Left renal pelvis (tissue), 4 donors: Measurements from ENCODE around the gene TMSB4X. TPM values are rescaled to one million over a fixed set of nuclear protein-coding genes. Genes with fewer than 3 reads are reported as not detected.
"Not testable (repeated sequence)": the region's sequence is repeated elsewhere in the genome, so short reads cannot be mapped to it uniquely, and the experiment has no call there.

Experiments
- DNase-seq, 4 donors: peaks; one replicate each; pipeline ENCODE4 v3.0.0-alpha.2; 2013; ENCODE audit warnings: low read depth in 4 of 4, low spot score in 3 of 4
- polyA plus RNA-seq, 4 donors: library from polyadenylated mRNA; unstranded; fragments of 120-200 nt; gene quantifications; one replicate each; pipeline ENCODE4 v1.2.1, GENCODE V29; 2013; ENCODE audit not compliant: insufficient read length in 4 of 4

Gene TMSB4X
- polyA plus RNA-seq, result 1,000 to 10,000 TPM; 2,879 to 3,446 (median 2,939) TPM

DNA sequence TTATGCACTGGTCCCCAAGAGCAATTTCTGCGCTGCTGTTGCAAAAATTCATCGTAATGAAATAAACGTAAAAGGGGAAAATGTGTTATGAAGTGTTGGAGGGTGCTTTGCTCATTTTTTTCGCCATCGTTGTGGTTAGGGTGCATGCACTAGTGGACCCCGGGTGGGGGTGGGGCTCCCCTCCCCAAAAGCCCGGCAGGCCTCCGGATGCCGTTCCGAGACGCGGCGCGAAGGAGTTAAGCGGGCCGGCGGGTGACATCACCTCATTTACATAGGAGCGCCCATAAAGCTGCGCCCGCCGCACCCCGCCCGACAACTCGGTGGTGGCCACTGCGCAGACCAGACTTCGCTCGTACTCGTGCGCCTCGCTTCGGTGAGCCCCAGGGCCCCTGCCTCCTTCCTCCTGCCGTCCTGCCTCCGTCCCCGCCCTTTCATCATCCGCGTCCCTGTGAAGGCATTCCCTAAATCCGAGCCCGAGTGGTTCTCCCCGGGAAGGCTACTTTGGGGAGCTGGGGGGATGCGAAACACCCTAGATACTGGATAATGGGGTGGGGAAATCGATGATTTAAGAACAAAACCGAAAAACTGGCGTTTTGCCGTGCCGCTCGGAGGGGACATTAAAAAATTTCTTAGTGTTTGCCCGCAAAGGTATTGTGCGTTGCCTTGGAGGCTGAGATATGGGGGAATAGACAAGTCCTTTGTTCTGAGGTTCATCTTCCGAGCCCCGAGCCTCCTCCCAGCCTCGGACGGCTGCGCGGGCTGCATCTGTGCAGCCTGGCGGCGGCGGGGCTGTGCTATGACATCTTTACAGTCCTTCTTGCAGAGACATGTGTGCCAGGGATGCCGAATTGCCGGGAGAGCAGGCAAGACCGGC, at the start of gene TMSB4X:
Gene TMSB4X (plus strand): TSS at position 315 of the 874 bp plus-strand sequence.
- DNase-seq, result peak in 1 of 4 donors; percentile 70

DNA sequence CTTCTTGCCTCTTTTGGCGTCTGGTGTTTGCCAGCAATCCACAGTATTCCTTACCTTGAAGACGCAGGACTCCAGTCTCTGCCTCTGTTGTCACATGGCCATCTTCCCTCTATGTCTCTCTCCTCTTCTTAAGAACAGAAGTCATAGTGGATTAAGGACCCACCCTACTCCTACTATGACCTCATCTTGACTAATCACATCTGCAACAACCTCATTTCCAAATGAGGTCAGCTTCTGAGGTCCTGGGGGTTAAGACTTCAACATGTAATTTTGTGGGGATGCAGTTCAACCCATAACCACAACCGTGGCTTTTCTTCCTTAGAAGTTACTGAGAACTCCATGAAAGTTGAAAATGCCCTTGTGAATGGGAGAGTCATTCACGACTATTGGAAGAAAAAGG, 45.2 kb upstream of the TMSB4X start:
- no peak for DNase-seq

DNA sequence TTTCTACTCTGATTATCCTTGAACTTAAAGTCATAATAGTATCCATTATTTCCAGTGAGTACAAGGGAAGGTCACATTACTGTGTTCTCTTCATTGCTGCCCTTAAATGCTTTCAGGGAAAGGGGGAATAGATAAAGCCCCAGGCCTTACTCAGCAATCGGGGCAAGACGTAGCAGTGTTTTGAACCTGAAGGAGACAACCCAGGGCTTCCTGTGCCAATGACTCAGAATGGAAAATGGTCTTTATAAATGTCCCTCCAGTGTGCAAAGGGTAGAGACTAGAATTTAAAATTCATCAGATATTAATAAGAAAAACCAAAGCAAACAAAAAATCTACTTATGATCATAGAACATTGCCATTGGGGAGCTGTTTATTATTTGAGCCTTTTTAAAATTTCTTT, 44.8 kb upstream of the TMSB4X start:
- DNase-seq, result no peak

DNA sequence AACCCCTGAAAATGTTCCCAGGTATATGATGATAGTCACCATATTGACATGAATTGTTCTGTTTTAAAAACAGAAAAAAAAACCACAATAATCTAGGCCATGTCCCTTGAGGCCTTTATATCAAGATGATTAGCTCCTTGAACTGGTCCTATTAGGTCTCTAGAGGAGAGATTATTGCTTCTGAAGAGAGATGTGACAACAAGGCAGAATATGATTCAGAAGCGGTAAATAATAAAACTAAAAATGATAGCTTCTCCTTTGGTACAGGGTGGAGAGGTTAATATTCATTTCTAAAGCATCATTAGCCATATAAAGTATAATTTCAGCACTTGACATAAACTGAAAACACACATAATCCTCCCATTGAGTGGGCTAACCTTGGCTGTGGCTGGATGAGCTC, 42.7 kb upstream of the TMSB4X start:
- DNase-seq, result no peak

DNA sequence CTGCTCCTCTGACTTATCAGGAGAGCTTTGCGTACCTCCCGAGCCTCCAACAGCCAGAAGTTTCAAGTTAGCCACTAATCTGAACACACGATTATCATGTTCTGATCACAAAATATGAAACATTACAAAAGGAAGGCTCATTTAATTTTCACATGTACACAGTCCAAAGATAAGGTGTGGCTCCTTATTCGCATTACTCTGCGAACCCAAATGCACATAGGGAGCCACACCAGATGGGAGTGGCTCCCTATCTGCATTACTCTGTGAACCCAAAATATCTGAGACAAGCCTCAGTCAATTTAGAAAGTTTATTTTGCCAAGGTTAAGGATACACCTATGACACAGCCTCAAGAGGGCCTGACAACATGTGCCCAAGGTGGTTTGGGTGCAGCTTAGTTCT, 40.1 kb upstream of the TMSB4X start:
- no peak for DNase-seq

DNA sequence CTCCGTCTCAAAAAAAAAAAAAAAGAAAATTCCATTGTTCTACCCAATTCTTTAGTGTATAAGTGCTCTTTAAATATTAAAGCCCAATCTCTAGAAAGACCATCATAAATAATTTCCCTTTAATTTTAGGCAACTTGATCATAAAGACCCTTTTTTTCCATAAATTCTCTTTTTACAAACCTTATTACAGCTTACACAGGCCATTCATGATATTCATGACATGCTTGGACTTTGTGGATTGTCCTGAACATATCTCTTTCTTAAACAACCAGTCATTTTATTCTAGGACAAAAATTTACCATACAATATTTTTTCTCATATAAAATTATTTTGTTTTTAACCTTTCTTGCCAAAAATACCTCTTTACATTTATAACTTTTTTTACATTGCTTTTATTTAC, 38.0 kb upstream of the TMSB4X start:
- DNase-seq, result no peak

DNA sequence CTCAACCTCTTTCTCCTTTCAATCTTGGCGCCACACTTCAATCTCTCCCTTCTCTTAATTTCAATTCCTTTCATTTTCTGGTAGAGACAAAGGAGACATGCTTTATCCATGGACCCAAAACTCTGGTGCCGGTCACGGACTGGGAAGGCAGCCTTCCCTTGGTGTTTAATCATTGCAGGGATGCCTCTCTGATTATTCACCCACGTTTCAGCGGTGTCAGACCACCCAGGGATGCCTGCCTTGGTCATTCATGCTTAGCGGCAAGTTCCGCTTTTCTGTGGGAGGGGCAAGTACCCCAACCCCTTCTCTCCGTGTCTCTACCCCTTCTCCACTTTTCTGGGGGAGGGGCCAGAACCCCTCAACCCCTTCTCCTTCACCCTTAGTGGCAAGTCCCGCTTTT, 34.4 kb upstream of the TMSB4X start:
- DNase-seq, result not testable (repeated sequence)

DNA sequence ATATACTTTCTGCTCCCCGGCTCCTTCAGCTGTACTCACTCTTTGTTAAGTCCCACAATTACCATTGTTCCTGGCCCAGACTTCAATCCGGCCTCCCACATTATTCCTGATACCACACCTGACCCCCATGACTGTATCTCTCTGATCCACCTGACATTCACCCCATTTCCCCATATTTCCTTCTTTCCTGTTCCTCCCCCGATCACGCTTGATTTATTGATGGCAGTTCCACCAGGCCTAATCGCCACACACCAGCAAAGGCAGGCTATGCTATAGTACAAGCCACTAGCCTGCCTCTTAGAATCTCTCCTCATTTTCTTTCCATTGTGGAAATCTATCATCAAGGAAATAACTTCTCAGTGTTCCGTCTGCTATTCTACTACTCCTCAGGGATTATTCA, 31.3 kb upstream of the TMSB4X start:
- not testable (repeated sequence) for DNase-seq

DNA sequence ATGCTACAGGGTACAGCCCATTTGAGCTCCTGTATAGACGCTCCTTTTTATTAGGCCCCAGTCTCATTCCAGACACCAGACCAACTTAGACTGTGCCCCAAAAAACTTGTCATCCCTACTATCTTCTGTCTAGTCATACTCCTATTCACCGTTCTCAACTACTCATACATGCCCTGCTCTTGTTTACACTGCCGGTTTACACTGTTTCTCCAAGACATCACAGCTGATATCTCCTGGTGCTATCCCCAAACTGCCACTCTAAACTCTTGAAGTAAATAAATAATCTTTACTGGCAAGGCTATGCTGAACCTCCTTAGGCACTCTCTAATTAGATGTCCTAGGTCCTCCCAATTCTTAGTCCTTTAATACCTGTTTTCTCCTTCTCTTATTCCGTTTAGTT, 30.5 kb upstream of the TMSB4X start:
- not testable (repeated sequence) for DNase-seq

DNA sequence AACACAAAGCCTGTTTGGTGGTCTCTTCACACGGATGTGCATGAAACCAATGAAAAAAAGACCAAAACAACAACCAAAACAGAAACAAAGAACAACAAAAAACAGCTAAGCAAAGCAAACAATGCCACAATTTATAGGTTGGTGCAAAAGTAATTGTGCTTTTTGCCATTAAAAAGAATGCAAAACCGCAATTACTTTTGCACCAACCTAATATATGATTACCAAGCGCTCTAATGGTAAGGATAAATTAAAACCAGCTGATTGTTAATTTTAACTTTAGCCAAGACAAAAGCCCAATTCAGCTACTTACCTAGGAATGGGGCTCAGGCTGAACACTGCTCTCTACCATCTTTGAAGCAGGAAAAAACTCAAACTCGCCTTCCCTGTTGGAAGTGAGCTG, 29.4 kb upstream of the TMSB4X start:
- no peak for DNase-seq

DNA sequence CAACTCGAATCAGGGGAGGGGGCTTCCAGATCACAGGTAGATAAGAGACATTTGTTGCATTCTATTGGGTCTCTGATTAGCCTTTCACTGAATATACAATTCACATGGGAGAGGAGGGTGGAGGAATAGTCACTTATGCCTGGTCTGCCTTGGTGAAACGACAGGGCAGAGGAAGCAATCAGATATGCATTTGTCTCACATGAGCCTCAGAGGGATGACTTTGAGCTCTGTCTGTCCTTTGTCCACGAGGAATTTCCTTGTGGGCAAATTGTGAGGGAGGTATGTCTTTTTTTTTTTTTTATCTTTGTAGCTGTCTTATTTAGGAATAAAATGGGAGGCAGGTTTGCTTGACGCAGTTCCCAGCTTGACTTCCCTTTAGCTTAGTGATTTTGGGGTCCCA, 28.5 kb upstream of the TMSB4X start:
- DNase-seq, result no peak

DNA sequence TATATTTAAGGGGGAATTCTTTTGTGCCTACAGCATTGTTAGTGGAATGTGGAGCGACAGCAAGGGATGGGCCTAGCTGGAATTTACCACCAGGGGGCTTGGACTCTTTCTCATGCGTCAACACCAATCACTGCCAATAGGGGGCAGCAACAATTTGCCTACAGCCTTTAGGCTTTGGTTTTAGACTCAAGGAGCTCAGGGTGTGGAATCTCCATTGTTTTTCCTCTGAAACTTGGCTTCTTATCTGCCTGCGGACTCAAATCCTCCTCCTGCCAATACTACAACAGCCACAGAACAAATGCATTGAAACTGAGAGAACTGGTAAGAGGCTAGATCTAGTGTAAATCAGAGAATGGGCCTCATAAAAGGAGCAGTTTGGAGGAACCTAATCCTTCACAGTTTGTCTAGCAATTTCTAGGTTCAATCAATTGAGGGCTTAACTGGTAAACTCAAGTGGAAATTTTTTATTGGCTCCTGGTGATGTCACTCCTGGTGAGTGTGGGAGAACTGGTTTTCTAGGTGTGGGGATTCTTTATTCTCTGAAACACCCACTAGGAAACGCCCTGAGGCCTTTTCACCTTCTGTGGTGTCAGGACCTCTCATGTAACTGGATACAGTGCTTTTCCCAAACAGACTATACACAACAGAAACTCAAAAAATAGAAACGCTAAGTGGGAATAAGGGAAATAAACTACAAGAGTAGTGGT, 27.9 kb upstream of the TMSB4X start:
- DNase-seq, result peak in 1 of 4 donors; percentile 32

DNA sequence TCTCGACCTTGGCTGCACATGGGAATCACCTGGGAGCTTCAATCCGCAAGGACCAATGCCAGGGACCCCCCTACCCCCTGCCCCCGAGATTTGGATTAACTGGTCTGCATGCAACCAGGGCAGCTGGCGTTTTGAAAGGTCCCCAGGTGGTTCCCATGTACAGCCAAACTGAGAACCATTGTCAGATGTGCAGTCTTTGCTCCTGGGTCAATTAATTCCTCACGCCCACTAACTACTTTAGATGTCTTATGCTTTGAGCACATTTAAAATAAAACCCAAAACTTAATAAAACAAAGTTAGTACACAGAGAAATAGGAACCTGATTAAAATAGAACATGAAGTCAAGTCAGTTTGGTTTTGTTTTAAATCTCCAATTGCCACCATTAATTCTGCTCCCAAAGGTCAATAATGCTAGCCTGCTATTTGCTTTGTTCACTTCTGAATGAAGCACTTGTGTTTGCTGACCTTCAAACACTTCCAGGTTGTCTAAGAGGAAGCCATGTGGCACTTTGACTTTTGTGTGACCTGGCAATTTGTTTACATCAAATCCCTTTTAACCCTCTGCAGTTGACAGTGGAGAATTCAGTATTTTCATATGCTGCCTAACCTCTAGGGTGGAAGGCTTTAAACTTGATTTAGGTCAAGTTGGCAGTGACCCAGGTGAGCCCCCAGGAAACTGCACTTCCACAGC, 27.2 kb upstream of the TMSB4X start:
- DNase-seq, result no peak

DNA sequence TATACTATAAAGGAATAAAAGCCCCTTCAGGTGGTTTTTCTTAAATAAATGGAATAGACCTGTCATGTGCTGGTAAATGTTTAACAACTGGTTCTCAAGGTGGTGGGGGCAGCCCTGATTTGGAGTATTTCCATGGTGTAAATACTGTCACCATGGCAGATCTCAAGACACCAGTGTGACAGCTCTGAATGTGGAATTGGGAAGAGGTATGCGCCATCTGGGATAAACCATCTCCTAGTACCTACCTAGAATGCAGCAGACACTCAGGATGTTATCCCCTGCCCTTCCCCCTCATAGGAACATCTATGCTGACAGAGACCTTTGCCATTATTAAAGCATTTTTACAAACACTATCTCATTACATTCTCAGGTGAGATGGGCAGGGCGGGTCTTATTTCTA, 26.4 kb upstream of the TMSB4X start:
- DNase-seq, result no peak

DNA sequence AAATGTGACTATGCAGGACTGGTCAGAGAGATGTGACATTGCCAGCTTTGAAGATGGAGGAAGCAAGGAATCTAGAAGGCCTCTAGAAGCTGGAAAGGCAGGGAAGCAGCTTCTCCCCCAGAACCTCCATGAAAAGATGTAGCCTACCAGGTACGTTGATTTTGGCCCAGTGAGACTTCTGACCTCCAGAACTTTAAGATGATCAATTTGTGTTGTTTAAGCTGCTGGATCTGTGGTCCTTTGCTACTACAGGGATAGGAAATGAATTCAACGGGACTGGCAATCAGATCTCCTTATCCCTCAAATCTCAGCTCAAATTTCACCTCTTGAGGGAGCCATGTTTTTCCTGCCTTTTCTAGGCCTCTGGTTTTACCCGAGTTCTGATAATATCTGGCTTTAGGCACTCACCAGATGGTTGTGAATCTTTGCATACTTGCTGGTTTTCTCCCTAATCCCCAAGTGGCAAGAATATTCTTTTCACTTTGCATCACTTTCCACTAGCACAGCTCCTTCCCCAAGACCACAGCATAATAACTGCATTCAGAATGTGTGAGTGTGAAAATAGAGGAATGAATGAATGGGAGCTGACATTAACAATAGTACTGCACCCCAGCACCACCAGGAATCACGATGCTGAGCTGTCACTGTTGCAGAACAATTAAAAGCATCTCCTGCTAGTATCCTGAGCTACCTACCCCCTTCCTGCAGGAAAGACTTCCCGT, 25.5 kb upstream of the TMSB4X start:
- no peak for DNase-seq

DNA sequence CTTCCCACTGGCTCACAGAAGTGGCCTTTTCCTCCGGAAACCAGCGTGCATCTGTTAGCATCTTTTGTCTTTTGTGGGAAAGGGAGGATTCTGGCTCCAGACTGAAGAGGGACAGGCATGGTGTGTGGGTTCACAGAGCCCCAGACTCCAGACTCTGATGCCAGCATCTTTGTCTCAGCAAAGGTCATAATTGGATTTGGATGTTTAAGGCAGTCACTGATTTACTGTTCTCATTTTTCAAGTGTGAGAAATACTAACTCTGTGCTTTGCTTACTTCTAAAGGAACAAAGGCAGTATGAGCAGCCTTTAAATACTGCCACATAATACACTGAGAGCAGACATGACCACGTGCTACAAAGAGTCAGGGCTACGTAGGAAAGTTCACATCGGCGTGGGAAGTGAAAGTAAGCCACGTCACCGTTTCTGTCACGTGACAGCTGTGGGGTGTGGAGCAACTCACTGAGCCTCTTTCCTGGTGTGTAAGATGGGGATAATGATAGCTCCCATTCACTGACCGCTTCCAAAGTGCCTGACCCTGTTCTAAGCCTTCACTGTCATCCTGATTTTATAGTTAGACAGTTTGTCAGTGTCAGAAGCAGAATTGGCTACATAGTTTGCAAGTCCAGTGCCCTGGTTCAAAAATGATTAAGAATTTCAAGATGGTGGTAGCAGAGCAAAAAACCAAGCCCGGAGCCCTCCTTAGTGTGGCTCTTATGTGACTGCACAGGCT, 24.8 kb upstream of the TMSB4X start:
- DNase-seq, result peak in 1 of 4 donors; percentile 56

DNA sequence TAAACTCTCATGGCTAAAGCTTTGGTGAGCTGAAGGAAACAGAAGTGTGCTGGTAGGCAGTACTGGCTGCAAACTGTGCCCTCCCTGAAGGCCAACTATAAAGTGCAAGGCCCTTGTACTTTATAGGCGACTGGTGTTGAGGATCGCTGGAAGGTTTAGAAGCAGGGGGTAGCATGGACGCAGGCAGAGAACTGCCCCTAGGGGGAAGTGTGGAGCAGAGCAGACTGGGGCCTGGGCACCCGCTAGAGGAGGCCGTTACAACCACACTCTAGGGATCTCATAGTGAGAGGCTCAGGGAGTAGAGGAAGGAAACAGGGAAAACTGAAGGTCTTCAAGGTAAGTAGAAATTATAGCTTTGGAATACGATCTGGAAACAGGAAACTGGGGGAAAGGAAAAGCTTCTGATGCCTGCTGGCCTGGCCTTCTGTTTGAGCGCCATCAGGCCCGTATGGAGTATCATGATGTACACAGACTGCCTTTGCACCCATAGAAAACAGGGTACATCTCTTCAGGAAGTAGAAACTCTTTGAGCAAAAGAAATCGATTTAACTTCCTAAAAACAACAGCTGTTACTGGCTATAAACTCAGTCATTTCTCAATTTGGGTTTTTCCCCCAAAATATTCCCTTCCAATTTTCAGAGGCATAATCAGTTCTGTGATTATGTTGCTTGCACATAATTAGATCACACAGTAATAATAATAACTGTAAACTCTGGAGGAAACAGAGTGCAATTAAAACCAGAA, 23.9 kb upstream of the TMSB4X start:
- DNase-seq, result no peak

DNA sequence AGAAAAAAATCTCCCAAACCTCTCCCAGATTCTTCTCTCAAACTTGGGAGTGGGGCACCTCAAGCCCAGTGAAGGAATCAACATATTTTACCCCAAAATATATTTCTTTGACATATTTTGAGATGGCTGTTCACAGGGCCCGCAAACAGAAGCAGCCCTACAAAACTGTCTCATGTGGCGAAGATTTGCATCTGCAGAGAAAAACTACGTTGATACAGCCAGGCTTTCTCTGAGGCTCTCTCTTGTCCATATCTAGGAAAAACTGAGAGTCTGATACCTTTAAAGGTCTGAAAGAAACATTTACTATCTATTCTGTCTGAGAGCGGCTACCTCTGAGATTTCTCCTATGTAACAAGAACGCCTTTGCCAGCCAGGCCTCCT, 23.3 kb upstream of the TMSB4X start:
- no peak for DNase-seq

DNA sequence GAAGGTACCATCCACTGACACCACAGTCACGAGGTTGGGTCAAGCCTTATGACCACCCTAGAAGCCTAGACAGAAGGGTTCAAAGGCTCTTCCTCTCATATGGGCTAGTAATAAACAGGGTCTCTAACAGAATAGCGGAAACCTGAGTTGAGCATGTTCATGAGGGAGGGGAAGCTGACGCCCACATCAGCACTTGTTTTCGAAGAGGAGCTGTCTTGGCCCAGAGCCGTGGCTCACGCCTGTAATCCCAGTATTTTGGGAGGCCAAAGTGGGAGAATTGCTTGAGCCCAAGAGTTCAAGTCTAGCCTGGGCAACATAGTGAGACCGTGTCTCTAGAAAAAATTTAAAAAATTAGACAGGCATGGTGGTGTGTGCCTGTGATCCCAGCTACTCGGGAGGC, 21.5 kb upstream of the TMSB4X start:
- DNase-seq, result no peak
